Diencephalon (tissue), 1 donor: Measurements from ENCODE around the gene TMEM127. TPM values are rescaled to one million over a fixed set of nuclear protein-coding genes. Genes with fewer than 3 reads are reported as not detected.

Experiments
- total RNA-seq: library from RNA; depleted of rRNA; stranded (reverse); fragments of >200 nt; gene quantifications from one replicate; pipeline ENCODE4 v1.2.3, GENCODE V29; 2014

The TMEM127 gene, protein sequence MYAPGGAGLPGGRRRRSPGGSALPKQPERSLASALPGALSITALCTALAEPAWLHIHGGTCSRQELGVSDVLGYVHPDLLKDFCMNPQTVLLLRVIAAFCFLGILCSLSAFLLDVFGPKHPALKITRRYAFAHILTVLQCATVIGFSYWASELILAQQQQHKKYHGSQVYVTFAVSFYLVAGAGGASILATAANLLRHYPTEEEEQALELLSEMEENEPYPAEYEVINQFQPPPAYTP
- total RNA-seq: 26.8 TPM

DNA sequence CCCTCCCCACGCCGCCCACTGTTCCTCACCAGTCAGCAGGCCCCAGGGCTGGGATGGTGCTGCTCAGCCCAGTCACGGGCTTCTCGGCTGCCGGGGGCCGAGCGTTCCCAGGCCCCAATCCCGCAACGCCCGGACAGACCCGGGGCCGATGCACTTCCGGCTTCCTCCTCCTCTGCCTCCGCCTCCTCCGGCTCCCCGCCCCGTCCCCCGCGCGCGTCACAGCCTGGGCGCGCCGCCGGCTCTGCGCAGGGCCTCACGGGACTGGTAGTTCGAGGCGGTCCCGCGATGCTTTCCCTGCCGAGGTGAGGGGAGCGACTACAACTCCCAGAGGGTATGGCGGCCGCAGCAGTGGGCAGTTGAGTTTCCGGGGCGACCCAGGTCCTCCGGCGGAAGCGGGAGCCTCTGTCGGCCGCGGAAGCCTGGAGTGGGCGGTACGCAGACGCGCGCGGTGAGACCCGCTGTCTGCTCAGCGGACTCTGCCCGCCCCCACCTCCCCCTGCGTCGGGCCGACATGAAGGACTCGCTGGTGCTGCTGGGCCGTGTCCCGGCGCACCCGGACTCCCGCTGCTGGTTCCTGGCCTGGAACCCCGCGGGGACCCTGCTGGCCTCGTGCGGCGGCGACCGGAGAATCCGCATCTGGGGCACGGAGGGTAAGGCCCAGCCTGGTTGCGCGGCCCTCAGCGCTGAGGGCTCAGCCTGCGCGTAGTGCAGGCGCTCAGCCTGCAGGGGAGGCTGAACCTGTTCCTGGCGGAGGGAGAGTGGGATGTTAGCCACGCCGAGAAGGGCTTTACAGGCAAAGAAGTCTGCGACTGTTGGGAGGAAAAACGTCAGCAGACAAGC is at the start of gene TMEM127, which contains the start of gene CIAO1:
Gene TMEM127 (minus strand): TSS at position 158 of the 840 bp plus-strand sequence. CDS start 616 bp downstream, outside the sequence.
Gene CIAO1 (plus strand): TSS at position 386 of the 840 bp plus-strand sequence. CDS start 126 bp downstream, at position 512.

DNA sequence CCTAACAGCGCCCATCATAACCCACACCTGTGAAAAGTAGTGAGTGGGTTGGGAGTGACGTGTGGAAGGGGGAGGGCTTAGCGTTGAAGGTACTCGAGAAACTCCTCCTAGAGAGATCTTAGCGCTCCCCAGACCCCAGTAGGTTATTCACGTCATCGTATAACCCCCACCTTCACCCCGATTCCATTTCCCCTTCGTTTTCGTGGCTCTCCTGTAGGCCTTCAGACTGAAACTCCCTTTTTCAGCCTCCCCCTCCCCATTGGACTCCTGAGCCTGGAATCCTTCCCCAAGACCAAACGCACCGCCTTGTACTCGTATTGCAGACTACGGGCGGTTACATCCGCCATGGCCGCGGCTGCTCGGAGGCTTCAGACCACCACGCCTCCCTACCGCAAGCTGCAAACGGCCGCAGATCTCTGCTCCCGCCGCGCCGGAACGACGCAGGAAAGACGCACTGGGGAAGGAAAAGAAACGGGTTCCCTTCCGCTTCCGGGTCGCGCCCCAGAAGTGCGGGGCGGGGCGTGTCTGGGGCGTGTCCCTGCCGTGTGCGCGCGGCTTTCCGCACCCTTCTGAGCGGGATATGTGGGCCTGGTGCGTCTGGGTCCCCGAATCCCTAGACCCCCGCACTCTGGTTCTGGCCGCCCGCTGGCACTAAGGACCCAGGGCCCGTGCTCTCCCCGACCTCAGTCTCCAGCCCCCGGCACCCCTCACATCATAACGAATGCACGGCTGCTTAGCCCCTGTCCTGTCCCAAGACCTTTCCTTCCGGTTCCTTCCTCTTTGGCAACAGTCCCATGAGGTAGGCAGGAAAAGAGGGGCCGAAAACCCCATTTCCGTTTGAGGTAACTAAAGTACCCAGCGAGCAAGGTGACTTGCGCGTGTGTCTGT is 39.5 kb upstream of the TMEM127 start, which contains the start of gene SNRNP200:
Gene SNRNP200 (minus strand): TSS at position 456 of the 888 bp plus-strand sequence. CDS start 109 bp downstream, at position 347.

DNA sequence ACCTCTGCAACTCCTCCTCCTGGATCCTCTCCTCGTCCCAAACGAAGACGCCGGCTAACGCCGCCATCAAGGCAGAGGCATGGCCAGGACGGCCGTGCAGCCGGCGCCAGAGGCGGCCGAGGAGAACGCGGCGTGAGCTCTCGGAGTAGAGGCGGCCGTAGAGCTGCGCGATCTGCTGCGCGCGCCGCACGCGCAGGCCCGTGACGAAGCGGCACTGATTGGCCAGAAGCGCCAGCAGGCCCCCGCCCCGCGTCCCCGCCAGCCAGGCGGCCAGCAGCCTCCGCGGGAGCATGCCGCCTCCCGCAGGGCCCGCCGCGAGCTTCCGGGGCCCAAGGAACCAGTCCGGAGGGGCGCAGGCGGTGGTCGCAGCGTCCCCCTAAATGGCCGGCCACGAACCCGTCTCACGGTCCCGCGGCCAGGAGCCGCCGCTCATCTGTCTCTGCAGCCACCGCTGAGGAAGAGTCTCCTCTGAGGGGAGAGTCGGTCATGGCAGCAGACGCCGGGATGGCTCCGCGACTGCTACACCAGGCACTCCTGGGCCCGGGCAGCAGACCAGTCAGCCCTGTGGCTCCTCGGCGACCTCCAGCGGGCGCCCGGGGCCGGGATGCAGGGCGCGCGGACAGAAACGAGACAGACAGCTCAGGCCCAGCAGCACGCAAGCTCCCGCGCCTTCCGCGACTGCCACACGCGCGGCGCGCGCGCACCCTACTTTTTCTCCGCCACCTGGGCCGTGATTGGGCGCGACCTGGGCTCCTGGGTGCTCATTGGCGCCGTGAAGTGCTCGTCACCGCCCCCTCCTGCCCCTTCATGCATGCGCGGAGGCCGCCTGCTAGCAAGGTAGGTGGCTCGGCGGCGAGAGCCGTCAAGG is 57.4 kb downstream of the TMEM127 start, which contains the start of gene STARD7:
Gene STARD7 (minus strand): TSS at position 685 of the 868 bp plus-strand sequence. CDS start 393 bp downstream, at position 292.

Other genes starting within 250 kb of the TMEM127 start
- 2.3 TPM for gene GPAT2, start 231.1 kb downstream of the TMEM127 start, total RNA-seq
- 0.46 TPM for gene ADRA2B, start 149.4 kb downstream of the TMEM127 start, total RNA-seq
- gene ASTL, start 127.5 kb downstream of the TMEM127 start, total RNA-seq: not detected
- 5.5 TPM for gene DUSP2, start 120.6 kb downstream of the TMEM127 start, total RNA-seq
- 148 TPM for gene STARD7, start 57.2 kb downstream of the TMEM127 start, total RNA-seq
- gene CIAO1, start 228 bp upstream of the TMEM127 start, total RNA-seq: 73.4 TPM
- gene SNRNP200, start 39.5 kb upstream of the TMEM127 start, total RNA-seq: 70.8 TPM
- 1.6 TPM for gene ITPRIPL1, start 59.3 kb upstream of the TMEM127 start, total RNA-seq
- 4.4 TPM for gene NCAPH, start 69.8 kb upstream of the TMEM127 start, total RNA-seq
- gene NEURL3, start 239.4 kb upstream of the TMEM127 start, total RNA-seq: not detected